ENCODE results near the gene RFX1.
"Not testable (repeated sequence)": the region's sequence is repeated elsewhere in the genome, so short reads cannot be mapped to it uniquely, and the experiment has no call there.

RFX1 gene

GRCh38 chr19:13929340-13929739 lies 76.8 kb downstream of the RFX1 start:
- peaks cover 0 to 52% (median 37%) of the 10 kb centered on the region in 5 donors for H3K36me3 ChIP-seq (ENCODE audit: control insufficient read depth in 5 of 5, insufficient read depth in 5 of 5, low read length in 5 of 5)
- H3K4me3 ChIP-seq (ENCODE audit: low read depth in 1 of 5, low read length in 5 of 5) = no peak overlapping the region
- H3K27me3 ChIP-seq (ENCODE audit: control insufficient read depth in 5 of 5, insufficient read depth in 4 of 5, low read length in 5 of 5) = peaks cover 0 to 8% (median 4%) of the 10 kb centered on the region in 5 donors
- H3K27ac ChIP-seq (ENCODE audit: low read depth, low read length) = no peak overlapping the region
- H3K4me1 ChIP-seq (ENCODE audit: control insufficient read depth in 5 of 5, insufficient read depth in 5 of 5, low read length in 5 of 5) = peaks cover 0 to 12% (median 10%) of the 10 kb centered on the region in 5 donors
- no peak overlapping the region for H3K9ac ChIP-seq (ENCODE audit: low read length in 5 of 5)
- H3K9me3 ChIP-seq (ENCODE audit: control insufficient read depth in 5 of 5, low read length in 5 of 5) = no peaks in the 10 kb centered on the region

GRCh38 chr19:13926715-13927114 lies 79.4 kb downstream of the RFX1 start:
- no peaks in the 10 kb centered on the region for H3K27me3 ChIP-seq (ENCODE audit: control insufficient read depth in 5 of 5, insufficient read depth in 4 of 5, low read length in 5 of 5)
- no peaks in the 10 kb centered on the region for H3K9me3 ChIP-seq (ENCODE audit: control insufficient read depth in 5 of 5, low read length in 5 of 5)
- H3K4me1 ChIP-seq (ENCODE audit: control insufficient read depth in 5 of 5, insufficient read depth in 5 of 5, low read length in 5 of 5) = peaks cover 0 to 12% (median 10%) of the 10 kb centered on the region in 5 donors
- no peak overlapping the region for H3K4me3 ChIP-seq (ENCODE audit: low read depth in 1 of 5, low read length in 5 of 5)
- no peak overlapping the region for H3K27ac ChIP-seq (ENCODE audit: low read depth, low read length)
- peak overlapping the region in 1 of 5 donors; percentile 35 for H3K9ac ChIP-seq (ENCODE audit: low read length in 5 of 5)
- peaks cover 0 to 73% (median 54%) of the 10 kb centered on the region in 5 donors for H3K36me3 ChIP-seq (ENCODE audit: control insufficient read depth in 5 of 5, insufficient read depth in 5 of 5, low read length in 5 of 5)

- peaks cover 0 to 75% (median 57%) of the 10 kb centered on the region in 5 donors for H3K36me3 ChIP-seq (ENCODE audit: control insufficient read depth in 5 of 5, insufficient read depth in 5 of 5, low read length in 5 of 5)
- H3K9me3 ChIP-seq (ENCODE audit: control insufficient read depth in 5 of 5, low read length in 5 of 5) = peaks cover 0 to 3% (median under 1%) of the 10 kb centered on the region in 5 donors
- peaks cover 0 to 12% (median 10%) of the 10 kb centered on the region in 5 donors for H3K4me1 ChIP-seq (ENCODE audit: control insufficient read depth in 5 of 5, insufficient read depth in 5 of 5, low read length in 5 of 5)
- H3K4me3 ChIP-seq (ENCODE audit: low read depth in 1 of 5, low read length in 5 of 5) = no peak overlapping the region
- H3K27me3 ChIP-seq (ENCODE audit: control insufficient read depth in 5 of 5, insufficient read depth in 4 of 5, low read length in 5 of 5) = no peaks in the 10 kb centered on the region
- H3K27ac ChIP-seq (ENCODE audit: low read depth, low read length) = no peak overlapping the region
- peak overlapping the region in 1 of 5 donors; percentile 35 for H3K9ac ChIP-seq (ENCODE audit: low read length in 5 of 5)
Observed at GRCh38 chr19:13926010-13926409, 80.1 kb downstream of the RFX1 start.

- Histone ChIP-seq H3K9me3 (ENCODE audit: control insufficient read depth in 5 of 5, low read length in 5 of 5) (peaks cover 0 to 7% (median 5%) of the 10 kb centered on the region in 5 donors), H3K27me3 (ENCODE audit: control insufficient read depth in 5 of 5, insufficient read depth in 4 of 5, low read length in 5 of 5) (no peaks in the 10 kb centered on the region), H3K4me1 (ENCODE audit: control insufficient read depth in 5 of 5, insufficient read depth in 5 of 5, low read length in 5 of 5) (peaks cover 0 to 16% (median 11%) of the 10 kb centered on the region in 5 donors), H3K9ac (ENCODE audit: low read length in 5 of 5) (no peak overlapping the region), H3K36me3 (ENCODE audit: control insufficient read depth in 5 of 5, insufficient read depth in 5 of 5, low read length in 5 of 5) (peaks cover 0 to 81% (median 68%) of the 10 kb centered on the region in 5 donors), H3K4me3 (ENCODE audit: low read depth in 1 of 5, low read length in 5 of 5) (no peak overlapping the region), H3K27ac (ENCODE audit: low read depth, low read length) (no peak overlapping the region)
Observed at GRCh38 chr19:13923194-13923987, 82.7 kb downstream of the RFX1 start.

GRCh38 chr19:13922118-13922517 lies 84.0 kb downstream of the RFX1 start:
- peaks cover 0 to 76% (median 64%) of the 10 kb centered on the region in 5 donors for H3K36me3 ChIP-seq (ENCODE audit: control insufficient read depth in 5 of 5, insufficient read depth in 5 of 5, low read length in 5 of 5)

GRCh38 chr19:13920940-13921747 lies 85.0 kb downstream of the RFX1 start:
- no peaks in the 10 kb centered on the region for H3K27me3 ChIP-seq (ENCODE audit: control insufficient read depth in 5 of 5, insufficient read depth in 4 of 5, low read length in 5 of 5)
- H3K4me3 ChIP-seq (ENCODE audit: low read depth in 1 of 5, low read length in 5 of 5) = no peak overlapping the region
- H3K9ac ChIP-seq (ENCODE audit: low read length in 5 of 5) = no peak overlapping the region
- peaks cover 0 to 7% (median 5%) of the 10 kb centered on the region in 5 donors for H3K9me3 ChIP-seq (ENCODE audit: control insufficient read depth in 5 of 5, low read length in 5 of 5)
- H3K36me3 ChIP-seq (ENCODE audit: control insufficient read depth in 5 of 5, insufficient read depth in 5 of 5, low read length in 5 of 5) = peaks cover 0 to 68% (median 54%) of the 10 kb centered on the region in 5 donors
- H3K4me1 ChIP-seq (ENCODE audit: control insufficient read depth in 5 of 5, insufficient read depth in 5 of 5, low read length in 5 of 5) = peaks cover 0 to 28% (median 3%) of the 10 kb centered on the region in 5 donors
- H3K27ac ChIP-seq (ENCODE audit: low read depth, low read length) = no peak overlapping the region

More at GRCh38 chr19:13922118-13922517, 84.0 kb downstream of the RFX1 start:
- H3K4me1 ChIP-seq (ENCODE audit: control insufficient read depth in 5 of 5, insufficient read depth in 5 of 5, low read length in 5 of 5) = peaks cover 0 to 28% (median 11%) of the 10 kb centered on the region in 5 donors
- H3K9ac ChIP-seq (ENCODE audit: low read length in 5 of 5); H3K9me3 ChIP-seq (ENCODE audit: control insufficient read depth in 5 of 5, low read length in 5 of 5); H3K27me3 ChIP-seq (ENCODE audit: control insufficient read depth in 5 of 5, insufficient read depth in 4 of 5, low read length in 5 of 5); H3K4me3 ChIP-seq (ENCODE audit: low read depth in 1 of 5, low read length in 5 of 5); H3K27ac ChIP-seq (ENCODE audit: low read depth, low read length): not testable (repeated sequence)

GRCh38 chr19:13920524-13920923 lies 85.6 kb downstream of the RFX1 start:
- H3K27me3 ChIP-seq (ENCODE audit: control insufficient read depth in 5 of 5, insufficient read depth in 4 of 5, low read length in 5 of 5) = no peaks in the 10 kb centered on the region
- H3K4me1 ChIP-seq (ENCODE audit: control insufficient read depth in 5 of 5, insufficient read depth in 5 of 5, low read length in 5 of 5) = peaks cover 0 to 26% (median 3%) of the 10 kb centered on the region in 5 donors
- H3K4me3 ChIP-seq (ENCODE audit: low read depth in 1 of 5, low read length in 5 of 5) = no peak overlapping the region
- peaks cover 0 to 72% (median 59%) of the 10 kb centered on the region in 5 donors for H3K36me3 ChIP-seq (ENCODE audit: control insufficient read depth in 5 of 5, insufficient read depth in 5 of 5, low read length in 5 of 5)
- H3K9me3 ChIP-seq (ENCODE audit: control insufficient read depth in 5 of 5, low read length in 5 of 5) = peaks cover 0 to 7% (median 5%) of the 10 kb centered on the region in 5 donors
- H3K9ac ChIP-seq (ENCODE audit: low read length in 5 of 5) = no peak overlapping the region
- H3K27ac ChIP-seq (ENCODE audit: low read depth, low read length) = no peak overlapping the region

- H3K36me3 ChIP-seq (ENCODE audit: control insufficient read depth in 5 of 5, insufficient read depth in 5 of 5, low read length in 5 of 5) = peaks cover 3 to 76% (median 62%) of the 10 kb centered on the region in 5 donors
Observed at GRCh38 chr19:13918726-13919411, 87.3 kb downstream of the RFX1 start.

GRCh38 chr19:13917888-13918406 lies 88.2 kb downstream of the RFX1 start:
- peaks cover 0 to 26% (median 3%) of the 10 kb centered on the region in 5 donors for H3K4me1 ChIP-seq (ENCODE audit: control insufficient read depth in 5 of 5, insufficient read depth in 5 of 5, low read length in 5 of 5)
- no peak overlapping the region for H3K4me3 ChIP-seq (ENCODE audit: low read depth in 1 of 5, low read length in 5 of 5)
- H3K27ac ChIP-seq (ENCODE audit: low read depth, low read length) = no peak overlapping the region
- peaks cover 0 to 7% (median 5%) of the 10 kb centered on the region in 5 donors for H3K9me3 ChIP-seq (ENCODE audit: control insufficient read depth in 5 of 5, low read length in 5 of 5)
- peaks cover 3 to 77% (median 61%) of the 10 kb centered on the region in 5 donors for H3K36me3 ChIP-seq (ENCODE audit: control insufficient read depth in 5 of 5, insufficient read depth in 5 of 5, low read length in 5 of 5)
- H3K9ac ChIP-seq (ENCODE audit: low read length in 5 of 5) = no peak overlapping the region
- H3K27me3 ChIP-seq (ENCODE audit: control insufficient read depth in 5 of 5, insufficient read depth in 4 of 5, low read length in 5 of 5) = no peaks in the 10 kb centered on the region

More at GRCh38 chr19:13918726-13919411, 87.3 kb downstream of the RFX1 start:
- Histone ChIP-seq H3K9ac (ENCODE audit: low read length in 5 of 5) (no peak overlapping the region), H3K27me3 (ENCODE audit: control insufficient read depth in 5 of 5, insufficient read depth in 4 of 5, low read length in 5 of 5) (no peaks in the 10 kb centered on the region), H3K4me1 (ENCODE audit: control insufficient read depth in 5 of 5, insufficient read depth in 5 of 5, low read length in 5 of 5) (peaks cover 0 to 26% (median 3%) of the 10 kb centered on the region in 5 donors), H3K9me3 (ENCODE audit: control insufficient read depth in 5 of 5, low read length in 5 of 5) (peaks cover 0 to 7% (median 5%) of the 10 kb centered on the region in 5 donors), H3K4me3 (ENCODE audit: low read depth in 1 of 5, low read length in 5 of 5) (no peak overlapping the region), H3K27ac (ENCODE audit: low read depth, low read length) (no peak overlapping the region)

Data from subcutaneous abdominal adipose tissue (tissue), 5 donors.